IMR-90 (cell line): ENCODE data around the gene ONECUT1.

Experiments used
- CEBPB ChIP-seq: IDR thresholded peaks from 2 replicates; pipeline ENCODE4 v1.6.1; 2012; ENCODE audit warnings: low read depth, low read length, improper control_type of control experiment
- FOS ChIP-seq: fragments of 150-350 bp; IDR thresholded peaks from 2 replicates; pipeline ENCODE4 v1.6.1; 2016; ENCODE audit warnings: low read depth, low read length
- MAFK ChIP-seq: IDR thresholded peaks from 2 replicates; pipeline ENCODE4 v1.6.1; 2012; ENCODE audit warnings: low read depth, low read length, improper control_type of control experiment
- POLR2A ChIP-seq: IDR thresholded peaks from 2 replicates; pipeline ENCODE4 v1.6.1; 2012; ENCODE audit warnings: mild to moderate bottlenecking, low read depth, low read length
- RAD21 ChIP-seq: IDR thresholded peaks from 2 replicates; pipeline ENCODE4 v1.6.1; 2012; ENCODE audit warnings: low read length, improper control_type of control experiment
- RCOR1 ChIP-seq: IDR thresholded peaks from 2 replicates; pipeline ENCODE4 v1.6.1; 2012; ENCODE audit warnings: mild to moderate bottlenecking, low read length, improper control_type of control experiment; ENCODE audit not compliant: insufficient replicate concordance
- RFX5 ChIP-seq: IDR thresholded peaks from 2 replicates; pipeline ENCODE4 v1.8.0; 2012; ENCODE audit warnings: low read depth, mild to moderate bottlenecking, low read length, moderate library complexity
- SMC3 ChIP-seq: fragments of 150-350 bp; IDR thresholded peaks from 2 replicates; pipeline ENCODE4 v1.6.1; 2016; ENCODE audit warnings: low read depth, mild to moderate bottlenecking, antibody characterized with exemption, low read length, moderate library complexity
- TF ChIP-seq, protein P1 (sequence below): conservative IDR thresholded peaks from 2 replicates; pipeline ENCODE4 v1.5.1; 2012; ENCODE audit warnings: mild to moderate bottlenecking, low read depth, low read length, improper control_type of control experiment
- TF ChIP-seq, protein P2 (sequence below): fragments of 150-350 bp; IDR thresholded peaks from 2 replicates; pipeline ENCODE4 v1.6.1; 2017; ENCODE audit warnings: mild to moderate bottlenecking, antibody characterized with exemption, low read length, low read depth

DNA sequence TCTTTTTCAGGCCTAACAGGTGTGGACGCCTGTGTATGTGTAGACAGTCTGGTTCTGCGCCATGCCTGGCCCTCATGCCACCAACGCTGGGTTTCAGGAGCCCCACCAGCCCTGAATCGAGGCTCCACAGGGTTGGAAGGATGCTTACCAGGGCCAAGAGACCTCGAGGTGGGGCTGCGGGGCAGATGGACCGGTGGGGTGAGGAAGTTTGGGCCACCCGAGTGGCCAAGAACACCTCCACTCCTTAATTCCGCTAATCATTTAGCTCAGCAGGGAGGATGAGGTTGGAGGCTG is 6.0 kb upstream of the ONECUT1 start:
- TF ChIP-seq, protein P1, sequence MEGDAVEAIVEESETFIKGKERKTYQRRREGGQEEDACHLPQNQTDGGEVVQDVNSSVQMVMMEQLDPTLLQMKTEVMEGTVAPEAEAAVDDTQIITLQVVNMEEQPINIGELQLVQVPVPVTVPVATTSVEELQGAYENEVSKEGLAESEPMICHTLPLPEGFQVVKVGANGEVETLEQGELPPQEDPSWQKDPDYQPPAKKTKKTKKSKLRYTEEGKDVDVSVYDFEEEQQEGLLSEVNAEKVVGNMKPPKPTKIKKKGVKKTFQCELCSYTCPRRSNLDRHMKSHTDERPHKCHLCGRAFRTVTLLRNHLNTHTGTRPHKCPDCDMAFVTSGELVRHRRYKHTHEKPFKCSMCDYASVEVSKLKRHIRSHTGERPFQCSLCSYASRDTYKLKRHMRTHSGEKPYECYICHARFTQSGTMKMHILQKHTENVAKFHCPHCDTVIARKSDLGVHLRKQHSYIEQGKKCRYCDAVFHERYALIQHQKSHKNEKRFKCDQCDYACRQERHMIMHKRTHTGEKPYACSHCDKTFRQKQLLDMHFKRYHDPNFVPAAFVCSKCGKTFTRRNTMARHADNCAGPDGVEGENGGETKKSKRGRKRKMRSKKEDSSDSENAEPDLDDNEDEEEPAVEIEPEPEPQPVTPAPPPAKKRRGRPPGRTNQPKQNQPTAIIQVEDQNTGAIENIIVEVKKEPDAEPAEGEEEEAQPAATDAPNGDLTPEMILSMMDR, result no peak
- TF ChIP-seq CEBPB (no peak), POLR2A (no peak), SMC3 (no peak), RAD21 (no peak), RCOR1 (no peak), FOS (no peak), RFX5 (no peak), MAFK (no peak)
- TF ChIP-seq, protein P2, sequence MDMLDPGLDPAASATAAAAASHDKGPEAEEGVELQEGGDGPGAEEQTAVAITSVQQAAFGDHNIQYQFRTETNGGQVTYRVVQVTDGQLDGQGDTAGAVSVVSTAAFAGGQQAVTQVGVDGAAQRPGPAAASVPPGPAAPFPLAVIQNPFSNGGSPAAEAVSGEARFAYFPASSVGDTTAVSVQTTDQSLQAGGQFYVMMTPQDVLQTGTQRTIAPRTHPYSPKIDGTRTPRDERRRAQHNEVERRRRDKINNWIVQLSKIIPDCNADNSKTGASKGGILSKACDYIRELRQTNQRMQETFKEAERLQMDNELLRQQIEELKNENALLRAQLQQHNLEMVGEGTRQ, result no peak
